Endothelial cell of umbilical vein (primary cell): ENCODE results near the gene KAZN. TPM values are rescaled to one million over a fixed set of nuclear protein-coding genes. Genes with fewer than 3 reads are reported as not detected.

Source experiments
- BruUV-seq: library from RNA; stranded (reverse); fragments of 400-500 nt; replicated peaks from 2 replicates; lab custom pipeline; 2021; lab: Mats Ljungman, UMichigan
- CTCF ChIA-PET: fragments of 300-600, 350-600 bp; sonication (Branson Sonifier 250); formaldehyde crosslinking; loops from one replicate; lab custom pipeline; 2021; ENCODE audit warnings: antibody characterized with exemption, inconsistent platforms; lab: Charles Lee
- POLR2A ChIA-PET: fragments of 300-600, 350-600 bp; sonication (Branson Sonifier 250); formaldehyde crosslinking; loops from one replicate; lab custom pipeline; 2021; ENCODE audit warnings: antibody characterized with exemption, inconsistent platforms; lab: Charles Lee
- DNase-seq: peaks from one replicate; pipeline ENCODE4 v3.0.0-alpha.2; 2011; ENCODE audit warnings: low read depth, low spot score
- FAIRE-seq: peaks from 2 replicates; lab custom pipeline; 2011; peaks lifted over from hg19 to GRCh38; lab: Jason Lieb, UNC
- H2AFZ ChIP-seq: 2 replicates; pipeline ENCODE4 v1.6.0; 2012; ENCODE audit warnings: low read depth, low read length, control low read depth, inconsistent platforms
- H3K27ac ChIP-seq: 2 replicates; pipeline ENCODE4 v1.5.1; 2011; ENCODE audit warnings: low read depth, mild to moderate bottlenecking, control low read depth, low read length, moderate library complexity; ENCODE audit not compliant: insufficient read depth
- H3K27me3 ChIP-seq, 2 experiments: 2 replicates each; pipeline versions ENCODE4 v1.6.0 to v1.6.1; 2011; ENCODE audit warnings: low read length in 2 of 2, mixed read lengths in 1 of 2; ENCODE audit not compliant: control insufficient read depth in 2 of 2, insufficient read depth in 2 of 2
- H3K36me3 ChIP-seq, 2 experiments: 2 replicates in 1 of 2; 3 replicates in 1 of 2; pipeline ENCODE4 v1.5.1; 2011; ENCODE audit warnings: low read length in 2 of 2, mild to moderate bottlenecking in 1 of 2, moderate library complexity in 1 of 2; ENCODE audit not compliant: control insufficient read depth in 2 of 2, insufficient read depth in 2 of 2; ENCODE audit errors: extremely low read depth in 1 of 2
- H3K4me1 ChIP-seq: 3 replicates; pipeline ENCODE4 v1.5.1; 2011; ENCODE audit warnings: mild to moderate bottlenecking, low read length; ENCODE audit not compliant: control insufficient read depth, insufficient read depth; ENCODE audit errors: extremely low read depth
- H3K4me2 ChIP-seq: 2 replicates; pipeline ENCODE4 v1.6.1; 2011; ENCODE audit warnings: low read length, control low read depth, mixed read lengths; ENCODE audit not compliant: insufficient read depth
- H3K4me3 ChIP-seq, 3 experiments: fragments of 200-600 bp in 1 of 3; sonication (generic), shearing (Covaris generic) in 1 of 3; replicated peaks in 1 of 3; 2 replicates each; pipeline ENCODE4 v1.5.1; 2011 to 2016; ENCODE audit warnings: control low read depth in 3 of 3, low read length in 3 of 3, mild to moderate bottlenecking in 2 of 3, inconsistent platforms in 1 of 3, low read depth in 1 of 3, moderate library complexity in 1 of 3; ENCODE audit not compliant: insufficient read depth in 1 of 3
- H3K79me2 ChIP-seq: 2 replicates; pipeline ENCODE4 v1.6.0; 2012; ENCODE audit warnings: low read length, inconsistent platforms; ENCODE audit not compliant: control insufficient read depth, insufficient read depth
- H3K9ac ChIP-seq: replicated peaks from 2 replicates; pipeline ENCODE3; 2011; ENCODE audit warnings: low read length, control low read depth; ENCODE audit not compliant: insufficient read depth; ENCODE audit errors: extremely low read depth
- H3K9me1 ChIP-seq: replicated peaks from 3 replicates; pipeline ENCODE4 v1.6.0; 2011; ENCODE audit warnings: mild to moderate bottlenecking, low read length; ENCODE audit not compliant: control insufficient read depth, insufficient read depth; ENCODE audit errors: extremely low read depth
- H3K9me3 ChIP-seq: replicated peaks from 2 replicates; pipeline ENCODE4 v1.5.1; 2012; ENCODE audit warnings: low read length, inconsistent platforms; ENCODE audit not compliant: control insufficient read depth, insufficient read depth
- H4K20me1 ChIP-seq: replicated peaks from 2 replicates; pipeline ENCODE3; 2011; ENCODE audit warnings: mild to moderate bottlenecking, low read length; ENCODE audit not compliant: control insufficient read depth, insufficient read depth; ENCODE audit errors: extremely low read depth
- CTCF ChIP-seq, 2 donors: IDR thresholded peaks; 1 replicate in 1 of 2; 2 replicates in 1 of 2; pipeline ENCODE4 v1.5.1; 2011; ENCODE audit warnings: low read length in 2 of 2, mild to moderate bottlenecking in 2 of 2, moderate library complexity in 2 of 2, control low read depth in 1 of 2, inconsistent platforms in 1 of 2, low read depth in 1 of 2; ENCODE audit not compliant: insufficient read depth in 1 of 2; ENCODE audit errors: extremely low read depth in 1 of 2
- EZH2 ChIP-seq: IDR thresholded peaks from 2 replicates; pipeline ENCODE4 v1.6.1; 2012; ENCODE audit warnings: borderline replicate concordance, low read depth, mild to moderate bottlenecking, moderate library complexity, low read length, inconsistent platforms; ENCODE audit not compliant: severe bottlenecking
- FOS ChIP-seq: IDR thresholded peaks from 2 replicates; pipeline ENCODE4 v1.6.1; 2011; ENCODE audit warnings: mild to moderate bottlenecking, low read length, moderate library complexity, borderline replicate concordance; ENCODE audit not compliant: insufficient read depth
- GATA2 ChIP-seq: IDR thresholded peaks from 2 replicates; pipeline ENCODE4 v1.7.0; 2011; ENCODE audit warnings: low read depth, mild to moderate bottlenecking, moderate library complexity, mixed read lengths, low read length; ENCODE audit not compliant: insufficient read length, insufficient read depth
- JUN ChIP-seq: IDR thresholded peaks from 2 replicates; pipeline ENCODE4 v1.6.1; 2011; ENCODE audit warnings: borderline replicate concordance, low read depth; ENCODE audit not compliant: insufficient read length, insufficient read depth
- MAX ChIP-seq: IDR thresholded peaks from 2 replicates; pipeline ENCODE4 v1.6.1; 2011; ENCODE audit not compliant: insufficient read depth, insufficient read length
- MYC ChIP-seq: IDR thresholded peaks from one replicate; pipeline ENCODE4 v1.6.1; 2011; ENCODE audit warnings: mild to moderate bottlenecking, low read depth, low read length
- POLR2A ChIP-seq: IDR thresholded peaks from 2 replicates; pipeline ENCODE4 v1.6.1; 2012; ENCODE audit warnings: low read depth, mild to moderate bottlenecking, control low read depth, low read length
- POLR2AphosphoS5 ChIP-seq: IDR thresholded peaks from 2 replicates; pipeline ENCODE4 v1.6.1; 2012; ENCODE audit warnings: low read depth, mild to moderate bottlenecking, control low read depth, low read length, moderate library complexity; ENCODE audit not compliant: insufficient read depth
- dilution Hi-C: fragments of 300-500 bp; cut with MboI; formaldehyde crosslinking; loops from one replicate; pipeline ENCODE4 v1.15.0; 2019; ENCODE audit warnings: low sequenced_read_pairs; ENCODE audit not compliant: extremely low pct_ligation_motif_present
- intact Hi-C: fragments of 100-400 bp; cut with micrococcal nuclease; formaldehyde crosslinking; loops from one replicate; pipeline ENCODE4 v1.10.0; 2022
- polyA plus RNA-seq, 4 experiments: library from polyadenylated mRNA; depleted of rRNA in 3 of 4; stranded (reverse) in 3 of 4; unstranded in 1 of 4; fragments of >200 nt; gene quantifications; 2 replicates each; pipeline versions ENCODE4 v1.2.1 to v1.2.3, GENCODE V29; 2011 to 2012; ENCODE audit warnings: missing spikeins in 1 of 4
- total RNA-seq: library from RNA; stranded (reverse); gene quantifications from 2 replicates; pipeline ENCODE4 v1.2.3, GENCODE V29; 2021

Gene KAZN
- total and polyA plus RNA-seq, 2 donors (not counting 3 experiments of a cell fraction or from before 2014, with no cell fraction given): 1.6 to 5.8 TPM

- Histone ChIP-seq H3K9me1 (no peaks in the 10 kb centered on the region), H3K4me1 (peaks cover 4% of the 10 kb centered on the region), H3K27me3 (no peaks in the 10 kb centered on the region), H4K20me1 (no peaks in the 10 kb centered on the region), H2AFZ (no peak overlapping the region), H3K27ac (no peak overlapping the region), H3K36me3 (no peaks in the 10 kb centered on the region), H3K79me2 (no peaks in the 10 kb centered on the region), H3K9ac (no peak overlapping the region), H3K9me3 (no peaks in the 10 kb centered on the region), H3K4me3 (no peak overlapping the region), H3K4me2 (no peak overlapping the region)
- DNase-seq (no peak), FAIRE-seq (no peak)
- TF ChIP-seq EZH2 (no peak), CTCF (IDR thresholded peaks at IDR 0.05; ENCODE audit: extremely low read depth in 1 of 2, insufficient read depth in 1 of 2, low read depth in 1 of 2, low read length in 2 of 2) (no peak), POLR2AphosphoS5 (no peak), FOS (no peak), JUN (no peak), GATA2 (no peak), POLR2A (no peak), MAX (no peak), MYC (no peak)
- CTCF ChIA-PET: no interaction called here
- dilution Hi-C loops (no loop called here), intact Hi-C loops (no loop called here)
- BruUV-seq: no TSS peak
- POLR2A ChIA-PET: no interaction called here
Observed at GRCh38 chr1:14994148-14994547, 395.7 kb downstream of the KAZN start.
